Activated T-cell treated with anti-CD3 and anti-CD28 coated beads for 4 hours (primary cell): ENCODE data around the gene NARS2.
"Not testable (repeated sequence)": the region's sequence is repeated elsewhere in the genome, so short reads cannot be mapped to it uniquely, and the experiment has no call there.

Experiments used
- DNase-seq: peaks from one replicate; pipeline ENCODE4 v3.0.0-alpha.2; 2020

NARS2 gene

DNA sequence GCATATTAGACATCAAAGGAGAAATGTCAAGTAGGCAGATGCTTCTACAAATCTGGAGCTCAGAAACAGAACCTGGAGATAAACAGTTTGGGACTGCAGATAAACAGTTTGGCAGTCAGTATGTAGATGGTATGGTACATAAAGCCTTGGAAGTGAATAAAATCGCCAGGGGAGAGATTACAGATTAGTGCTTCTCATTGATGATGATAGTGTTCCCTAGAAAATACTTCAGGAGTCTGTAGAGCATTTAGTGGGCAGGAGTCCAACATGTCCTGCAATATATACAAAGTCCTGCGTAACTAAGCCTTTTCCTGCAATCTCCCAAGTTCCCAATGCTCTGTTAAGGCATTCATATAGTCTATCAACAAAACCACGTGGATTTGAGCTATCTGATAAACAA lies 35.2 kb downstream of the NARS2 start:
- no peak for DNase-seq

- no peak for DNase-seq
These were observed 37.7 kb downstream of the NARS2 start for GRCh38 chr11:78536933-78537332.

DNA sequence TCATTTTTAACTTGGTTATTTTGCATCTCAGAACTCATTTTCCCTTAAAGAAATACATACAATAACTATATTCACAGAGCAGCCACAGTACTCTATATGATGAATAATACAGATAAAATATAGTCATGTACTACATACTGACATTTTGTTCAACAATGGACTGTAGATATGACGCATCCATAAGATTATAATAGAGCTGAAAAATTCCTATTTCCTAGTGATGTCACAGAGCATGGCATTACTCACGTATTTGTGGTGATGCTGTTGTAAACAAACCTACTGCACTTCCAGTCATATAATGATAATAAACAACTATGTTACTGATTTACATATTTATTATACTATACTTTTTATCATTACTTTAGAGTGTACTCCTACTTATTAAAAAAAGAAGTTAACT lies 38.7 kb downstream of the NARS2 start:
- no peak for DNase-seq

GRCh38 chr11:78535027-78535426 lies 39.6 kb downstream of the NARS2 start:
- DNase-seq: no peak

DNA sequence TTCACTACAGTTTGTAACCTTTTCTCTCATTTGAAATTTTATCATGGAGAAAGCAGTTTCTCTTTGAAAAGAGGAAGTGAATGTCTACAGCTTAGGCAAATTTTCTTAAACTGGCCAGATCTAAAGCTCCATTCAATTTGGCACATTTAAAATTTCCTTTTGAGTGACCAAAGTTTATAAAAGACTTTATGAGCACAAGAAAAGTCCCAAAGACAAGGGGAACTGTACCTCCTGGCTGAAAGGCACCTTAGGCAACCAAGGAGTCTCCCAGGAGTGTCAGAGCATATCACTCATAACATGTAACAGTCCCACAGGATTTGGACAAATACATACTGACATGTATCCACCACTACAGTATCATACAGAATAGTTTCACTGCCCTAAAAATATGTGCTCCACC lies 41.3 kb downstream of the NARS2 start:
- no peak for DNase-seq

DNA sequence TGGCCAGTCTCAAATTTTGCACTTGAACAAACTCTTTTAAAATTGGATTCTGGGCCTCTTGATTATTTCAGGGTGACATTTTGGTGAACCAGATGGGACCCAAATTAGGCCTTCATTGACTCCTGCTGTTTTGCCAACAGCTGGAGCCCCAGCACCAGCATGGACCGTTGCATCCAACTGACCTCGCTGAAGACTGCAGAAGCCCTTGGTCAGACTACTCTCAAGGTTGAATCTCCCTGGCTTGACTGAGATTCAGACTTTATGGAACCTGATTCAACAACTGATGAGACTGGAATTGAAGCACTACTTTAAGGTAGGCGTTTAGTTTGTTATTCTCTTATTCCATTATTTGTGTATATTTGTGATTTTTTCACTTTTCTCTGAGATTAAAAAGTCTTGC lies 41.7 kb downstream of the NARS2 start:
- no peak for DNase-seq

GRCh38 chr11:78526497-78527146 lies 48.0 kb downstream of the NARS2 start:
- DNase-seq: no peak

DNA sequence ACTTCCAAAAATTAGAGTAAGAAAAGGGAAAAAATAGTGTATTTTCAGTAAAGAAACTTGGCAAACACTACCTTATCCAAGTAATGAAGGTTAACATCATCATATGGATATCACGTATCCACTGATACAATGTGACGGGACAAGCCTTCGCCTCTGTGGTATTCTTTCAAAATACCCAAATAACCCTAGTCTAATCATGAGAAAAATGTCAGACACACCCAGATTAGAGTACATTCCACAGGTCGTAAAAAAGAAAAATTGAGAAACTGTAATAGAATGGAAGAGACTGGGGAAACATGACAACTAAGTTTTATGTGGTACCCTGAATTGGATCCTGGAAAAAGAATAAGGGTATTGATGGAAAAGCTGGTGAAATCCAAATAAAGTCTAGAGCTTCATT lies 48.9 kb downstream of the NARS2 start:
- DNase-seq: no peak

GRCh38 chr11:78520230-78520629 lies 54.4 kb downstream of the NARS2 start:
- no peak for DNase-seq

DNA sequence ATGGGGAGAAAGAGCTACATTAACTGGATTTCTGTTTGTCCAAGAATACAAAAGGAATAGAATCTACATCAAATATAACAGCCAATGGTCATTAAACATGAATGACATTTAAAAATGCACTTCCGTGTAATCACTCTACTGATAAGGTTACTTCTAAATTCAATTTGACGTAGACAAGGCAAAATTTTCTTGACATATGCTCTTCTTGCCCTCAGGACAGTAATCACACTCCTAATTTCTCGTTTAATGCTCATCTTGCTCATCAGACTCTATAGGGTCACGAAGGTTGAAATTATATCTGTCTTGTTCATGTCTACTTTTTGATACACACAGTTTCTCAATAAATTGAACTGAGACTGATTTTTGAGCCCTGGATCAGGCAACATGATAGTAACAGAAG lies 58.4 kb downstream of the NARS2 start:
- no peak for DNase-seq

DNA sequence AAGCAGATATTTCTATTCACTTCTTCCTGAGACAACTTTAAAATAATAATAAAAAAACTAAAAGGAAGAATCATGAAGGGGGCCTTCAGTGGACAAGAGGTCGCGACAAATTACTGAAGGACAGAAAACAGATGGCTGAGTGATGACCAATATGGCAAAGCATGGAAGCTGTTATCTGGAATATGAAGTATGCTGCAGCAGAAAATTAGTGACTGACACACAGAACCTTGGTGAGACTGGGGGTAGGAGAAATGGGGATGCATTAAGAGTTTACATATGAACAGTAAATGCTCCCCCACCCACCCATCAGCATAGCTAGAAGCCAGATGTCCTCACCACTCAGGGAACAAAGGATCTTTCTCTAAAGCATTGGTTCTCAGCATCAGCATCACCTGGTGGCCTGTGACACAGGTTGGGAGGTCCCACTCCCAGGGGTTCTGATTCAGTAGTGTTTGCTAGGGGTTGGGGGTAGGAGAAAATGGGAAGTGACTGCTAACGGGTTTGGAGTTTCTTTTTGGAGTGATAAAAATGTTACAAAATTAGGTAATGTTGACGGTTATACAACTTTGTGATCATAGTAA lies 59.7 kb downstream of the NARS2 start:
- DNase-seq: no peak

DNA sequence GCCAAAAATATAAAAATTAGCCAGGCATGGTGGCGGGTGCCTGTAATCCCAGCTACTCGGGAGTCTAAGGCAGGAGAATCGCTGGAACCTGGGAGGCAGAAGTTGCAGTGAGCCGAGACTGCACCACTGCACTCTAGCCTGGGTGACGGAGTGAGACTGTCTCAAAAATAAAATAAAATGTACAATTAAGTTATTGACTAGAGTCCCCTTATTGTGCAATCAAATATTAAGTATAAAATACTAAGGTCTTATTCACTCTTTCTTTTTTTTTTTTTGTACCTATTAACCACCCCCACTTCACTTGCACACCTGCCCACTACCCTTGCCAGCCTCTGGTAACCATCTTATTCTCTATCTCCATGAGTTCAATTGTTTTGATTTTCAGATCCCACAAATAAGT lies 61.6 kb downstream of the NARS2 start:
- DNase-seq: not testable (repeated sequence)

- DNase-seq: no peak
These were observed 64.1 kb downstream of the NARS2 start for GRCh38 chr11:78510597-78510996.

GRCh38 chr11:78510025-78510596 lies 64.6 kb downstream of the NARS2 start:
- no peak for DNase-seq

DNA sequence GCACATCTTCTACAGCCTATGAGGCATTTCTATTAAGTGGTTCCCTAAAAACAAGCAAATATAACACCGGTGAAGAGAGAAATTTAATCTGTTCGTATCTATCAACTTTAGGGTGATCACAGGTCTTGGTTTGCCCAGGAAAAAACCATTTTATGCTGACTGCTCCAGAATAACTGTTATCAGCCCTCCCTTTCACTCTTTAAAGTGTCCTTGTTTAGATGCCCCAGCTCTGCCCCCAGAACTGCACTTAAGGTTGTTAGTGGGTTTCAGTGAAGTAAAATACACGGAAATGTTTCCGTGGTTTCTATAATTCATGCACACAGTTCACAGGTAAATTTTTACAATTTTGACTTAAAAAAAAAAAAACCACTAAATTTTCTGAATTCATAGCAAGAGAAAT lies 70.0 kb downstream of the NARS2 start:
- no peak for DNase-seq

GRCh38 chr11:78504181-78504580 lies 70.5 kb downstream of the NARS2 start:
- DNase-seq: no peak

DNA sequence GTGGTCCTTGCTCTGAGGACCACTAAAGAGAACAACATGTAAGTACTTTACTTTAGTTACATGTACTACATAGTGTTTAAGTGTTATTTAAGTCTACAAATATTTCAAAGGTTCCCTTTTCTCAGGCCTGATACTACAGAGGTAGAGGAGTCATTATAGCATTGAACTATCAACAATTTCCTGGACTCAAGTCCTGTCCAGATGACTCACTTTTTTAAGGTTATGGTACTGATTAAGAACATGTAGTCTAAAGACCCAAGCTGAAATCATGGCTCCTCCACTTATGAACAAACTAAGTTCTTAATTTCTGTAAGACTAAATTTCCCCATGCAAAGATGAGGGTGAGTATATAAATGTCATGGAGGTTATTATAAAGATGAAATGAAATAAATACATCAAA lies 74.7 kb downstream of the NARS2 start:
- DNase-seq: no peak

- no peak for DNase-seq
These were observed 77.4 kb downstream of the NARS2 start for GRCh38 chr11:78497293-78497692.

DNA sequence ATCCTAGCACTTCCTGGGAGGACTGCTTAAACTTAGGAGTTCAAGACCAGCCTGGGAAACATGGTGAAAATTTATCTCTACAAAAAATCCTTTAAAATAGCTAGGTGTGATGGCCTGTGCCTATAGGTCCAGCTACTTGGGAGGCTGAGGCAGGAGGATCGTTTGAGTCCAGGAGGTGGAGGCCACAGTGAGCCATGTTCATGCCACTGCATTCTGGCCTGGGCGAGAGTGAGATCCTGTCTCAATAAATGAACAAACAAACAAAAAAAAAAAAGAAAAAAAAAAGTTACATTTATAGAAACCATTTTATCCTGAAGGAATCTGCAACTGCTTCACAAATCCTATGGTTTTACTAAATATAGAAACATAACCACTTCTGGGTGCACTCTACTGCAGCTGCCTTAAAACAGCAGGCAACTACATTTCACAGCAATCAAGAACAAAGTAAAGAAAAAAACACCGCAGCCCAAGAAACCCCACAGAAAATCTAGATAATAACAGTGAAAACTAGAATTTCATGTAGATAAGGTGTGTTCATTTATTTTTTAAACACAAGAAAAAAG lies 81.2 kb downstream of the NARS2 start:
- DNase-seq: no peak

DNA sequence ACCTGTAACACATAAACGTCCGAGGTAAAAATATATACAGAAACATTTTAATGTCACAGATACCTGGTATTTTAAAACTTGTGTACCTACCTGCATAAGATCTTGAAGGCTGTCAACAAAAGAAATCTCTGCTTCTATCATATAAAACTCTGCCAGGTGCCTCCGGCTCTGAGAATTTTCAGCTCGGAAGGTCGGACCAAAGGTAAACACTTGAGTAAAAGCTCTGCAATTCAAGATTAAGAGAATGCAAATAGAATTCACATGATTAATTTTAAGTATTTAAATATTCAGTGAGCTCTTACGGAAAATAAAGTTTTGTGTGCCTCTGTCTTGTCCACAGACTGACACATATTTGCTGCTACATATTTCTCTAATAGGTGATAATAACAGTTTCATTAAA lies 81.7 kb downstream of the NARS2 start:
- DNase-seq: no peak

DNA sequence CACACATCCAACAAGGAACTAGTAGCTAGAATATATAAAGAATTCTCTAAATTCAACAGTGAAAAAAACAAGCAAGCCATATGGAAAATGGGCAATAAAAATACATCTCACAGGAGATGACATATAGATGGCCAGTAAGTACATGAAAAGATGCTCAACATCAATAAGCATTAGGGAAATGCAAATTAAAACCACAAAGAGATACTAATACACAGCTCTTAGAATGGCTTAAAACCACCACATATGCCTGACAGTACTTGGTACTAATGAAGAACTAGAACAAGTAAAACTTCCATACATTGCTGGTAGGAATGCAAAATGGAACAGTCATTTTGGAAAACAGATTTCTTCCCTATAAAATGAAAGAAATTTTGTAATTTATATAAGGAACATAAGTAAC lies 85.5 kb downstream of the NARS2 start:
- DNase-seq: no peak

DNA sequence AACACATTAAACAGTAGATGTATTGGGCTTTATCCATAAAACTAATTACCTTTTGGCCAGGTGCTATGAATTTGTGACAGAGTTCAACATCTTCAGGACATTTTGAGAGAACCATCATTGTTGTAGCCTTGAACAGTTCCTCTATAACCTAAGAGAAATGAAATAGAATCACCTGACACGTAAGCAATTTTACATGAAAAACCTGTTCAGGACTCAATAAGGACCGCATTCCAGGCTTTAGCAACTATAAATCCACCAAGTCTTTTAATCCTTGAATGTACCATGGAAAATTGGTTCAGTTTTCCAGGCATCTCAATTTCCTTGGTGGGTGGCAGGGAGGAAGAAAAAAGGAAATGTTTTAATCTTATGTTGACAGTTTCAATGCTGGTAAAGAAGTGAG lies 96.1 kb downstream of the NARS2 start:
- DNase-seq: no peak

- DNase-seq: no peak
These were observed 98.6 kb downstream of the NARS2 start for GRCh38 chr11:78476066-78476465.

GRCh38 chr11:78474451-78474850 lies 100.2 kb downstream of the NARS2 start:
- no peak for DNase-seq

DNA sequence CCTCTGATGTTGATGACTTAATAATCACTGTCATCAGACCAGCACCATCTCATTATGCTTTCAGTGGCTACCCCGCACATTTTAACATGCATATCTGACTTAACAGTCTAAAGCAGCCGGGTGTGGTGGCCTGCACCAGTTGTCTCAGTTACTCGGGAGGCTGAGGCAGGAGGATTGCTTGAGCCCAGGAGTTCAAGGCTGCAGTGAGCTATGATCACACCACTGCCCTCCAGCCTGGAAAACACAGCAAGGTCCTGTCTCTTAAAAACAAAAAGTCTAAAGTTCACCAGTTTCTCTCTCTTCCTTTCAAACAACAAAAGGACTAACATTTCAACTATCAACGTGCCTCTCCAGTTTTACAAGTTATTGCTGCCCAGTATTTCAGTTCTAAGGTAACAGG lies 101.8 kb downstream of the NARS2 start:
- DNase-seq: no peak
